ENCODE results near the gene CDCP2. TPM values are rescaled to one million over a fixed set of nuclear protein-coding genes. Genes with fewer than 3 reads are reported as not detected.

CDCP2 gene
- total RNA-seq, 1 donor: not detected

- DNase-seq (ENCODE audit: low read depth): peak; percentile 80
These were observed 987 bp upstream of the CDCP2 start for GRCh38 chr1:54153535-54154439.

GRCh38 chr1:54151013-54151412 is 1.8 kb downstream of the CDCP2 start:
- TF ChIP-seq, protein P1, sequence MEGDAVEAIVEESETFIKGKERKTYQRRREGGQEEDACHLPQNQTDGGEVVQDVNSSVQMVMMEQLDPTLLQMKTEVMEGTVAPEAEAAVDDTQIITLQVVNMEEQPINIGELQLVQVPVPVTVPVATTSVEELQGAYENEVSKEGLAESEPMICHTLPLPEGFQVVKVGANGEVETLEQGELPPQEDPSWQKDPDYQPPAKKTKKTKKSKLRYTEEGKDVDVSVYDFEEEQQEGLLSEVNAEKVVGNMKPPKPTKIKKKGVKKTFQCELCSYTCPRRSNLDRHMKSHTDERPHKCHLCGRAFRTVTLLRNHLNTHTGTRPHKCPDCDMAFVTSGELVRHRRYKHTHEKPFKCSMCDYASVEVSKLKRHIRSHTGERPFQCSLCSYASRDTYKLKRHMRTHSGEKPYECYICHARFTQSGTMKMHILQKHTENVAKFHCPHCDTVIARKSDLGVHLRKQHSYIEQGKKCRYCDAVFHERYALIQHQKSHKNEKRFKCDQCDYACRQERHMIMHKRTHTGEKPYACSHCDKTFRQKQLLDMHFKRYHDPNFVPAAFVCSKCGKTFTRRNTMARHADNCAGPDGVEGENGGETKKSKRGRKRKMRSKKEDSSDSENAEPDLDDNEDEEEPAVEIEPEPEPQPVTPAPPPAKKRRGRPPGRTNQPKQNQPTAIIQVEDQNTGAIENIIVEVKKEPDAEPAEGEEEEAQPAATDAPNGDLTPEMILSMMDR (IDR thresholded peaks at IDR 0.05; ENCODE audit: insufficient read depth, low read depth, low read length): no peak
- no peak overlapping the region for H3K4me3 ChIP-seq (ENCODE audit: low read depth, low read length)
- DNase-seq (ENCODE audit: low read depth): no peak

More at GRCh38 chr1:54153535-54154439, 987 bp upstream of the CDCP2 start:
- TF ChIP-seq, protein P1 (IDR thresholded peaks at IDR 0.05; ENCODE audit: insufficient read depth, low read depth, low read length): no peak
- H3K4me3 ChIP-seq (ENCODE audit: low read depth, low read length): no peak overlapping the region

DNA sequence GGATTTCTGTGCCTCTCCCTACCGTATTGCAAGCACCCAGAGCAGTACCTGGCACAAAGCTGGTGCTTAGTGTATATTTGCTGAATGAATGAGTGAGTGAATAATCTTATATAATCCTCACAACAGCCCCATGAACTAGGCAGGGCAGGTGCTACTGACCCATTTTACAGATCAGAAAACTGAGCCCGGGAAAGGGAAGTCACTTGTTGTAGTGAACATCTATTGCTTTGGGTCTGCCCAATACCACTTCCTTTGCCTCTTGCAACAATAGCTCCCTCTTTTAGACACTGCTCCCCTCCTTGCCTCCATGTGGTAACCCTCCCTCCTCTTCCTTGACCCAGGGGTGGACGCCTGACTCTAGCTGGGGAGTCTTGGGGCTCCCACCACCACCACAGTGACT is 3.1 kb downstream of the CDCP2 start:
- H3K4me3 ChIP-seq (ENCODE audit: low read depth, low read length): no peak overlapping the region
- DNase-seq (ENCODE audit: low read depth): no peak
- TF ChIP-seq, protein P1 (IDR thresholded peaks at IDR 0.05; ENCODE audit: insufficient read depth, low read depth, low read length): no peak

GRCh38 chr1:54144366-54144765 is 8.4 kb downstream of the CDCP2 start:
- TF ChIP-seq, protein P1 (IDR thresholded peaks at IDR 0.05; ENCODE audit: insufficient read depth, low read depth, low read length): no peak
- H3K4me3 ChIP-seq (ENCODE audit: low read depth, low read length): no peak overlapping the region
- DNase-seq (ENCODE audit: low read depth): no peak

DNA sequence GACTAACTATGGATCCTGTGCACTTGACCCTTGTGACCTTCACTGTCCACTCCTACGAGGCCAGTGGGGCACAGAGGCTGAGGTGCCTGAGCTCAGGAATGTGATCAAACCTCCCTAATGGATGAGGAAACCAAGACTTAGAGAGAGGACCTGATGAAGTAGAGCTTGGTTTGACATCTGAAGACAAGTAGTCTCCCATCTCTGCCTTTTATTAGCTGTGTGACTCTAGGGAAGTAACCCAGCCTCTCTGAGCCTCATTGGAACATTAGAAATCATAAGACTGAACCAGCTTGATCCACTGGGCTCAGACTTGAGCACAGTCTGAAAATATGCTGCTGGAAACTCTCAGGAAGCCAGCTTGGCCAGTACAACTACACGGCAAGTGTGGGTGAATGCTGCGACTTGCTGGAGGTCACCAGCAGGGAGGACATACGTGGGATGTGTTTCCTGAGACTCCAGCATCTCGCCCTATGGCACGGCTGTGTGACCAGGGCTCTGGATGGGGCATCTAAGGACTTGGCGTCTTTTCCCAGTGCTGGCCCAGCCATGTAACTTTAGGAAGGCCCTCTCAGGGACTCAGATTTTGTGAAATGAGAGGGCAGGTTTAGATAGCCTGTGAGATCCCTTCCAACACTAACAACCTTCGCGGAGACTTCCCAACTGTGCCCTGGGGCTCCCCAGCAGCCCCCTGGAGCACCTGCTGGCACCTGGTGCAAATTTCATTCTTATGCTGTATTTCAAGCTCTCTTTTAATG is 10.5 kb downstream of the CDCP2 start:
- TF ChIP-seq, protein P1 (IDR thresholded peaks at IDR 0.05; ENCODE audit: insufficient read depth, low read depth, low read length): no peak
- no peak for DNase-seq (ENCODE audit: low read depth)
- H3K4me3 ChIP-seq (ENCODE audit: low read depth, low read length): no peak overlapping the region

- TF ChIP-seq, protein P1 (IDR thresholded peaks at IDR 0.05; ENCODE audit: insufficient read depth, low read depth, low read length): no peak
- H3K4me3 ChIP-seq (ENCODE audit: low read depth, low read length): no peak overlapping the region
- no peak for DNase-seq (ENCODE audit: low read depth)
These were observed 13.1 kb downstream of the CDCP2 start for GRCh38 chr1:54139711-54140110.
